Trophoblast cell (in vitro differentiated cells and primary cell): Measurements from ENCODE around the gene LIPE.
"Not testable (repeated sequence)": the region's sequence is repeated elsewhere in the genome, so short reads cannot be mapped to it uniquely, and the experiment has no call there.

Source experiments
- DNase-seq, 2 donors: peaks; one replicate each; pipeline ENCODE4 v3.0.0-alpha.2; 2016
- H2AFZ ChIP-seq: 2 replicates; pipeline ENCODE4 v1.6.1; 2013; ENCODE audit warnings: low read length, moderate library complexity, mild to moderate bottlenecking; ENCODE audit not compliant: insufficient read depth, poor library complexity
- H2AK5ac ChIP-seq: 2 replicates; pipeline ENCODE4 v1.6.1; 2013; ENCODE audit warnings: mild to moderate bottlenecking, low read length
- H2BK120ac ChIP-seq: 2 replicates; pipeline ENCODE4 v1.6.1; 2013; ENCODE audit warnings: low read length, mild to moderate bottlenecking, moderate library complexity; ENCODE audit not compliant: insufficient read depth, poor library complexity
- H2BK12ac ChIP-seq: 2 replicates; pipeline ENCODE4 v1.6.1; 2013; ENCODE audit warnings: mild to moderate bottlenecking, low read length, moderate library complexity
- H2BK5ac ChIP-seq: 2 replicates; pipeline ENCODE4 v1.6.1; 2013; ENCODE audit warnings: low read length, low read depth, moderate library complexity, mild to moderate bottlenecking; ENCODE audit not compliant: poor library complexity
- H3K14ac ChIP-seq: 2 replicates; pipeline ENCODE4 v1.6.1; 2013; ENCODE audit warnings: mild to moderate bottlenecking, low read length
- H3K18ac ChIP-seq: 2 replicates; pipeline ENCODE4 v1.6.1; 2013; ENCODE audit warnings: mild to moderate bottlenecking, low read length
- H3K23ac ChIP-seq: 2 replicates; pipeline ENCODE4 v1.6.1; 2013; ENCODE audit warnings: low read length
- H3K27ac ChIP-seq: 2 replicates; pipeline ENCODE4 v1.5.1; 2013; ENCODE audit warnings: low read depth, mild to moderate bottlenecking, inconsistent platforms, low read length, moderate library complexity
- H3K27me3 ChIP-seq: 2 replicates; pipeline ENCODE4 v1.6.1; 2013; ENCODE audit warnings: inconsistent platforms, mild to moderate bottlenecking, low read length, moderate library complexity; ENCODE audit not compliant: insufficient read depth
- H3K36me3 ChIP-seq, 2 experiments: 1 replicate in 1 of 2; 2 replicates in 1 of 2; pipeline ENCODE4 v1.6.1; 2013; ENCODE audit warnings: low read length in 2 of 2, mild to moderate bottlenecking in 2 of 2, moderate library complexity in 1 of 2; ENCODE audit not compliant: insufficient read depth in 2 of 2, control insufficient read depth in 1 of 2
- H3K4ac ChIP-seq: 2 replicates; pipeline ENCODE4 v1.6.1; 2013; ENCODE audit warnings: low read depth, mild to moderate bottlenecking, low read length, moderate library complexity
- H3K4me1 ChIP-seq, 2 experiments: 1 replicate in 1 of 2; 2 replicates in 1 of 2; pipeline ENCODE4 v1.6.1; 2013; ENCODE audit warnings: low read length in 2 of 2, mild to moderate bottlenecking in 2 of 2, moderate library complexity in 1 of 2; ENCODE audit not compliant: insufficient read depth in 2 of 2, control insufficient read depth in 1 of 2
- H3K4me2 ChIP-seq: 2 replicates; pipeline ENCODE4 v1.6.1; 2013; ENCODE audit warnings: inconsistent platforms, mild to moderate bottlenecking, low read length, moderate library complexity
- H3K4me3 ChIP-seq: 2 replicates; pipeline ENCODE4 v1.5.1; 2013; ENCODE audit warnings: mild to moderate bottlenecking, low read depth, low read length, inconsistent platforms
- H3K79me1 ChIP-seq: one replicate; pipeline ENCODE4 v1.6.1; 2013; ENCODE audit warnings: low read length
- H3K79me2 ChIP-seq: 2 replicates; pipeline ENCODE4 v1.6.1; 2013; ENCODE audit warnings: low read length, mild to moderate bottlenecking; ENCODE audit not compliant: control insufficient read depth, insufficient read depth, poor library complexity
- H3K9ac ChIP-seq: 2 replicates; pipeline ENCODE4 v1.6.1; 2013; ENCODE audit warnings: mild to moderate bottlenecking, low read length
- H3K9me3 ChIP-seq: 2 replicates; pipeline ENCODE4 v1.6.1; 2013; ENCODE audit warnings: low read depth, mild to moderate bottlenecking, control low read depth, inconsistent platforms, low read length; ENCODE audit not compliant: insufficient read depth
- H4K12ac ChIP-seq: 2 replicates; pipeline ENCODE4 v1.6.1; 2013; ENCODE audit warnings: low read depth, mild to moderate bottlenecking, low read length, moderate library complexity
- H4K8ac ChIP-seq: 2 replicates; pipeline ENCODE4 v1.6.1; 2013; ENCODE audit warnings: low read depth, mild to moderate bottlenecking, low read length, moderate library complexity
- H4K91ac ChIP-seq: one replicate; pipeline ENCODE4 v1.6.1; 2013; ENCODE audit warnings: low read depth, mild to moderate bottlenecking, low read length, moderate library complexity
- WGBS: extraction: QIAGEN DNeasy Blood & Tissue Kit; methylation state at CpG from one replicate; pipeline ENCODE4 v1.1.7; 2013; ENCODE audit warnings: missing lambda C conversion rate; ENCODE audit not compliant: insufficient read length, insufficient coverage; ENCODE audit errors: extremely low coverage; 5-methylcytosine and 5-hydroxymethylcytosine counted together

LIPE gene

DNA sequence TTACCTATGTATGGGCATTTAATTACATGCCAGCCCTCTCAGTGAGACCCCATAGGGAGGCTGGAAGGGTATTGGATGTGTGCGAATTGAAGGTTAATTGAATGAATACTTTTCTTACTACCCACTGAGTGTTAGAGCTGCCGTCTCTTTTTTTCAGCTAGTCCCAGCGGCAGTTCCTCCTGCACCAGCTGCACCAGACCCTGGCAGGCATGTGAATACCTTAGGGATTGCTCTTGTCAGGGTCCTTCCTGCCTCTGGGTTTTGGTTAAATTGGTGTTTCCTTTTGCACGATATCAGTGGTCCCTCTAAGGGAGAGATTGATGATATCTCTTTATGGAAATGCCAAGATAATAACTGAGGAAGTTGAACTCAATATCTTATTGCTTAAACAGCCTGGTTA lies 25.4 kb upstream of the LIPE start:
- no peak overlapping the region for H3K4me2 ChIP-seq
- no peak overlapping the region for H4K12ac ChIP-seq
- no peaks in the 10 kb centered on the region for H3K79me1 ChIP-seq
- no peak overlapping the region for H2AFZ ChIP-seq
- no peak overlapping the region for H3K9ac ChIP-seq
- H3K14ac ChIP-seq: no peak overlapping the region
- no peak overlapping the region for H2BK5ac ChIP-seq
- H3K4ac ChIP-seq: no peak overlapping the region
- H3K23ac ChIP-seq: no peak overlapping the region
- H3K18ac ChIP-seq: no peak overlapping the region
- no peak overlapping the region for H3K27ac ChIP-seq
- no peaks in the 10 kb centered on the region for H3K36me3 ChIP-seq
- H2BK120ac ChIP-seq: no peak overlapping the region
- H4K8ac ChIP-seq: no peak overlapping the region
- DNase-seq: no peak
- H2AK5ac ChIP-seq: no peak overlapping the region
- H3K27me3 ChIP-seq: no peaks in the 10 kb centered on the region
- no peak overlapping the region for H2BK12ac ChIP-seq
- H3K4me1 ChIP-seq: peaks cover 11 to 14% of the 10 kb centered on the region in 2 experiments
- WGBS: no CpG with 5 or more reads among the region's 4 CpGs
- no peaks in the 10 kb centered on the region for H3K9me3 ChIP-seq
- H3K4me3 ChIP-seq: no peak overlapping the region
- H4K91ac ChIP-seq: no peak overlapping the region
- no peaks in the 10 kb centered on the region for H3K79me2 ChIP-seq

DNA sequence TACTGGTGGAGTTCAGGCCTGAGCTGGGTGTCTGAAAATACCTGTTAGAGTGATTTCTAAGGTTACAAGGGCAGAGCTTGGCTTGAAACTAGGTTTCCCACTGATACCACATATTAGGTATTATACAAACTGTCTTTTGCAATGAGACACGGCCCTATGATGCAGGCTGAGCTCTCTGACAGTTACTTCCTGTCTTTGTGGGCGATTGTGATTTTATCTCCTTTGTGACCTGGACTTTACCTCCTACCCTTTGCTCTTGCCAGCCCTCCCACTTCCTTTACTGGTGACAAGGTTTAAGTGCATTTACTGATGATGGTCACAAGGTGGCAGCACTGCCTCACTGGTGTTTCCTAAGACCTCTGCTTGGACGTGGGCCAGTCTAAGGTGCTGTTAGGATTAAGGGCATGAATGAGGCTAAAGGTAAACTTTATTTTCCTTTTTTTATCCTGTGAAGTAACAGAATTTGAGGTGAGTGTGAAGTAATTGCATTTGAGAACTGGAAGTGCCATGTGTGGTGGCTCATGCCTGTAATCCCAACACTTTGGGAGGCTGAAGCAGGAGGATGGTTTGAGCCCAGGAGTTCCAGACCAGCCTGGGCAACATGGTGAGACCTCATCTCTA lies 23.2 kb upstream of the LIPE start:
- Histone ChIP-seq H3K27me3 (no peaks in the 10 kb centered on the region), H2BK120ac (no peak overlapping the region), H4K8ac (no peak overlapping the region), H3K9ac (no peak overlapping the region), H4K91ac (no peak overlapping the region), H2BK12ac (no peak overlapping the region), H4K12ac (no peak overlapping the region), H3K18ac (no peak overlapping the region), H3K36me3 (no peaks in the 10 kb centered on the region), H3K4me3 (no peak overlapping the region), H3K4me2 (no peak overlapping the region), H3K79me2 (no peaks in the 10 kb centered on the region), H3K4me1 (peaks cover 9 to 12% of the 10 kb centered on the region in 2 experiments), H3K9me3 (no peaks in the 10 kb centered on the region), H3K27ac (peak overlapping the region; percentile 56), H3K14ac (no peak overlapping the region), H3K4ac (no peak overlapping the region), H3K23ac (no peak overlapping the region), H2AK5ac (no peak overlapping the region), H2AFZ (no peak overlapping the region), H3K79me1 (no peaks in the 10 kb centered on the region), H2BK5ac (no peak overlapping the region)
- WGBS: no CpG with 5 or more reads among the region's 3 CpGs
- DNase-seq: peak; percentile 59 to 89

DNA sequence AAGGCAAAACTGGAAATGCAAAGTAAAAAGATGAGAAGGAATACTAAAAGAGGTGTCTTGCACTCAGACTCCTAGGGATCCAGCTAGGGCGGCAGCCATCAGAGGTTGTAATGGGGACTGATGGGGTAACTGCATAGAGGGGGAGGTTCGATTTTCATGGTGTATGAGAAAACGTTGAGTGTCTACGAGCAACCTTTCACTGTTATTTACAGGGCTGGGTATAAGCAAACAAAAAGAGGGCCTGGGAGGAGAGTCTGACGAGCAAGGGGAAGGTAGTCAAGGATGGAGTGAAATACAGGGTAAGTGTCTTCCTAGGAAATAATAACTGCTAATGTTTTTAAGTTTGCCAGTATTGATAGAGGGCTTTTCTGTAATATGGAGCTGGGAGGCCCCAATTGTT lies 21.1 kb upstream of the LIPE start:
- H2AK5ac ChIP-seq, H3K36me3 ChIP-seq, H4K8ac ChIP-seq, H2BK120ac ChIP-seq, H3K79me2 ChIP-seq, DNase-seq, H3K9me3 ChIP-seq, H2BK12ac ChIP-seq, H4K91ac ChIP-seq, H3K4me2 ChIP-seq, H3K4ac ChIP-seq, H3K27ac ChIP-seq, H2BK5ac ChIP-seq, H3K23ac ChIP-seq, H3K79me1 ChIP-seq, H3K14ac ChIP-seq, H3K4me3 ChIP-seq, H3K9ac ChIP-seq, H3K18ac ChIP-seq, H3K27me3 ChIP-seq, H4K12ac ChIP-seq, H2AFZ ChIP-seq: not testable (repeated sequence)
- no CpG with 5 or more reads among the region's 5 CpGs for WGBS
- H3K4me1 ChIP-seq: peaks cover 9 to 12% of the 10 kb centered on the region in 2 experiments

DNA sequence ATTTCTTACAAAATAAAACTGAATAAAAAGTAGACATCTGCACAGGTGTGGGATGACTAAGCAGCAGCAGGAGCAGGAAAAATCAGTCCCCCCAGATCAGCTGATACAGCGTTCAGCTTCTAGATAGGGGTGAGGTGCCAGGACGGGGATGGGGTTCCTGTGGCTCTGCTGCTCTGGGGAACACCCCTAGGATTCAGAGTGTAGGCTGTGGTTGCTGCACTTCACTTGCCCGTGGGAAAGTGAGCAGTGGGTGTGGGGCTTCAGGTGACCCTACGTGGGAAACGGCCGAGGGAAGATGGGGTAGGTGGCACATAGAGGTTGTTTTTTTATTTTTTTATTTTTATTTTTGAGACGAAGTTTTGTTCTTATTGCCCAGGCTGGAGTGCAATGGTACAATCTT lies 18.8 kb upstream of the LIPE start:
- peaks cover 16 to 17% of the 10 kb centered on the region in 2 experiments for H3K4me1 ChIP-seq
- H3K14ac ChIP-seq: no peak overlapping the region
- no peaks in the 10 kb centered on the region for H3K27me3 ChIP-seq
- no peak overlapping the region for H4K12ac ChIP-seq
- H3K9me3 ChIP-seq: no peaks in the 10 kb centered on the region
- no peak overlapping the region for H3K27ac ChIP-seq
- H2AFZ ChIP-seq: no peak overlapping the region
- no peak overlapping the region for H3K4ac ChIP-seq
- H3K4me2 ChIP-seq: no peak overlapping the region
- H3K79me2 ChIP-seq: no peaks in the 10 kb centered on the region
- no peak overlapping the region for H3K23ac ChIP-seq
- no peak overlapping the region for H2BK120ac ChIP-seq
- no peak overlapping the region for H3K18ac ChIP-seq
- H2BK5ac ChIP-seq: no peak overlapping the region
- no peaks in the 10 kb centered on the region for H3K79me1 ChIP-seq
- H2BK12ac ChIP-seq: no peak overlapping the region
- no peak overlapping the region for H3K4me3 ChIP-seq
- no peak overlapping the region for H4K8ac ChIP-seq
- no peak overlapping the region for H4K91ac ChIP-seq
- WGBS: no CpG with 5 or more reads among the region's 7 CpGs
- no peak overlapping the region for H3K9ac ChIP-seq
- H3K36me3 ChIP-seq: no peaks in the 10 kb centered on the region
- H2AK5ac ChIP-seq: no peak overlapping the region
- no peak for DNase-seq
